HG03469 (cell line): ENCODE results near the gene ANKRD18A.

Experiments
- ATAC-seq: cut with Tn5 transposase; IDR thresholded peaks from one replicate; pipeline ENCODE4 v1.9.1; 2021; ENCODE audit warnings: mild to moderate bottlenecking, moderate library complexity, moderate number of reproducible peaks; ENCODE audit not compliant: unreplicated experiment

Gene ANKRD18A

DNA sequence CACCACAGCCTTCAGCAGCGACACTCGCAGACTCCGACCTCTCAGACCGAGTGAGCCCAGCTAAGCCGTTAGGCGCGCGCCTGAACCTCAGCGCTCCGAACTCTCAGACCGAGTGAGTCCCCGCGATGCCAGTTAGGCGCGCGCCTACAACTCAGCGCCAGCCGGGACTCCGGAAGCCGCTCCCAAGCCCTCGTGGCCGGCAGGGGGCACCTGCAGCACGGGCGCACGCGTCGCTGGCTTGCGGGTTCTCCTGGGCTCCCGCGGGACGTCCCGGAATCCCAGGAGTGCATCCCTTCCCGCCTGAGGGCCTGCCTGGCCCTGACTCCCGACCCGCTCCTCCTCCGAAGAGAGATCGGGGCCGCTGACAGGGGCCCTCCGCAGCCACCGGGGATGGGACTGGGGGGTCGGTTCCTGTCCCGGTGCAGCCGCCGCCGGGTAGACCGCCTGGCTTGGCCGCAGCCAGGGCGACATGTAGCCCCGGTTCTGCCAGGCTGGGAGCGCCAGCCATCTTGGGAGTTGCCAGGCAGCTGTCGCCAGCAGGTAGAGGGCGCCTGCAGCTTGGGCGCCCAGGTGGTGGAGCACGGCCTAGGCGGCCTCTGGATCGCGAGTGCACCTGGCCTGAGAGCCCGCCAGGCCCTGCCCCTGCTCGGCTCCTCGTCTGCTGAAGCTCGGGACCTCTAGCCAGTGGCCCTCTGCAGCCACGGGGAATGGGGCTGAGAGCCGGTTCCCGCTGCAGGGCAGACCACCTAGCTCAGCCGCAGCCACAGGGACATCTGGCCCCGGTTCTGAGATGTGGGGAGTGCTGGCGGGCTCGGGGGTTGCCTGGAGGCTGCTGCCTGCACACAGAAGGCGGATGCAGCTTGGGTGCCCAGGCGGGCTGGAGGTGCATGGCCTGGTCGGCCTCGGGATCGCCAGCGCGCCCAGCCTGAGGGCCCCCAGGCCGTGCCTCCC, at the start of gene ANKRD18A:
Gene ANKRD18A (minus strand): TSS at position 114 of the 951 bp plus-strand sequence. CDS start 311 bp downstream, outside the sequence.
- peak; percentile 61 for ATAC-seq

GRCh38 chr9:38668791-38669466, 48.5 kb upstream of the ANKRD18A start:
- ATAC-seq: no peak

DNA sequence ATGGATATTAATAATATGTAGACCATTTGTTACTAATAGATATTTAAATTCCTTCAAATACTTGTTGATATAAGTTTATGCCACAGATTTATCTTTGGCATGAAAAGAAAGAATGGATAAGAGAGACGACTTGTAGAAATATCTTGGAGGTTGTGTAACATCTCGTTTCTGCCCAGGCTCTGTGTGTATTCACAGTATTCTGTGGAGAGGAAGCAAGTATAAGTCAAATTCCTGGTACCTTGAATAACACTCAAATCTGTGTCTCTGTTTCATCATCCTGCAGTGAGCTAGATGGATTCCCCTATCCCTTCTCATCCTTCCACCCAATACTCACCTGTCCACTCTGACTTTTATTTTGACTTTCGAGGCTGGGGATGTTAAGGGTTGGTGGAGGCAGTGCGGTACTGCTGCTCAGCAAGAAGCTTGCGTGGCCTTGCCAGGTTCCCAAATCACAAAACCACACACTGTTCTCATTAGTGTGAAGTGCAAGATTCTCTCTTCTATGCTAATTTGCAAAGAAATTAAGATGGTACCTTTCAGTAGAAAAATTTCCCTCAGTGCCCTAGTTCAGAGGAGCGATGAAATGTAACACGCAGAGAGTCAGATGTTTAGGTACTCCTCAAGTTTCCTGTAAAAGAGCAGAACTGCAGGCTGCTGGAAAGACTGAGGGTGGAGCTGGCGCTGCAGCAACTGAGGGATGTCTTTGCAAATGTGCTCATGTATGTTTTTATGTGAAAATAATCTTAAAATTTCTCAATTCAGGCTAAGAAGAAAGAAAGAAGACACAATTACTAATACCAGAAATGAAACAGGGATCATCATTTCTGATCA, 42.6 kb upstream of the ANKRD18A start:
- no peak for ATAC-seq

DNA sequence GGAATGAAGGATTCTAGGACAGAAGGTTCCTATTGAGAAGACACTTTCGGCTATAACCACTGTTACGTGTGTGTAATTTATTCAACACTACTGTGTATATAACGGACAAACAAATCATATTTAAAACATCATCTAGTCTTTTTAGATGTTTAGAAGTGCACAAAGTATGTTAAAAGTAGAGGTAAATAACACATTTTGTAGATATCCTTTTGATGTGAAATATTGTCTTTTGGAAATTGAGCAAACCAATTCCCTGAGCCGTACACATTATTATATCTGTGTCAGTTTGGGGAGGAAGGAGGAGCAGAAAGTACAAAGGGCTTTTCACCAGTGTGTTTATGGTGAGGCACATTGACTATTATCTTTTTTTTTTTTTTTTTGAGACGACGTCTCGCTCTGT, 39.1 kb upstream of the ANKRD18A start:
- ATAC-seq: no peak

DNA sequence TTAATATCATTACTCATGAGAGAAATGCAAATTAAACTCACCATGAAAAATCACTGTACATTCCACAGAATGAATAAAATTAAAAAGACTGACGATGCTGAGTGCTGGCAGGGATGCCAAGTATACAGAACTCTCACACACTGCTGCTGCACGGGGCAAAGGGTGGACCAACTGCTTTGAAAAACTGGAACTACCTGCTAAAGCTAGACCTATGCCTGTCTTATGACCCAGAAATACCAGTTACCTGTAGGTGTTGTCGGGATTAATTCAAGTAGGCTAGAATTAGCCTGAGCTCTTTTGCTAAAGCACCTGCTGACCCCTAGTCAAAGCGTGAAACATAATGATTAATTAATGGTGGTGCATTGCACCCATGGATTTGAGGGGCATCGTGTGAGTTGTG, 36.5 kb upstream of the ANKRD18A start:
- no peak for ATAC-seq

DNA sequence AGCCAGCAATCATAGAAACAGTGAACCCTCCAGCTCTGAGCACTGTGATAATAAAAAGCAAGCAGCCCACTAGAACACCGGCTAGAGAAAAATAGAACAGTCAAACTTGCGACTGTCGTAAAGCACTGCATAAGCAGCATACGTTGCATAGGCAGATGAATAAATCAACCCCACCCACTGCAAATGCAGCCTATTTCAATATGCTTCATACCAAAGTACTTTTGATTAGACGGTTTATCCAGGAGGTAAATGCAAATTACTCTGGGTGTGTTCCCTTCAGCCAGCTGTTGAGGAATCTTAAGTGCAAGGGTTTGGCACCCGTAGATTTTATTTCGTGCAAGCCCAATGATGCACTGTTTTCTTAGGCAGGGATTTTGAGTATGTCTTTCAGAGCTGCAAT, 32.1 kb upstream of the ANKRD18A start:
- ATAC-seq: no peak

DNA sequence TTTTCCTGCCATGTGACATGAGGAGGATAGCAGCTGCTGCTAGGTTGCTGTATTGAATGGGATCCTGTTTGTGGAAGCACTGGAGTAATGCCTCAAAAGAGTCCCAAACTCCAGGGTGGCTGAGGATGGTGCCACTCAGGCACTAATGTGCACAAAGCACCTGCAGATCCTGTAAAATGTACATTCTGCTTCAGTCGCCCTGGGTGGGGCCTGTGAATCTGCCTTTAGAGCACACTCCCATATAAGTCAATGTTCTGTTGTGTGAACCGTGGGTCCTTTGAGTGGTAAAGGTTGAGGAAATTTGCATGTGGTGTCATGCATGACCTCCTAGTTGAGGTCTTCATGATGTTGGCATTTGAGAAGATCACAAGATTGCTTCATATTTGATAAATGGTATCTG, 31.6 kb upstream of the ANKRD18A start:
- no peak for ATAC-seq

DNA sequence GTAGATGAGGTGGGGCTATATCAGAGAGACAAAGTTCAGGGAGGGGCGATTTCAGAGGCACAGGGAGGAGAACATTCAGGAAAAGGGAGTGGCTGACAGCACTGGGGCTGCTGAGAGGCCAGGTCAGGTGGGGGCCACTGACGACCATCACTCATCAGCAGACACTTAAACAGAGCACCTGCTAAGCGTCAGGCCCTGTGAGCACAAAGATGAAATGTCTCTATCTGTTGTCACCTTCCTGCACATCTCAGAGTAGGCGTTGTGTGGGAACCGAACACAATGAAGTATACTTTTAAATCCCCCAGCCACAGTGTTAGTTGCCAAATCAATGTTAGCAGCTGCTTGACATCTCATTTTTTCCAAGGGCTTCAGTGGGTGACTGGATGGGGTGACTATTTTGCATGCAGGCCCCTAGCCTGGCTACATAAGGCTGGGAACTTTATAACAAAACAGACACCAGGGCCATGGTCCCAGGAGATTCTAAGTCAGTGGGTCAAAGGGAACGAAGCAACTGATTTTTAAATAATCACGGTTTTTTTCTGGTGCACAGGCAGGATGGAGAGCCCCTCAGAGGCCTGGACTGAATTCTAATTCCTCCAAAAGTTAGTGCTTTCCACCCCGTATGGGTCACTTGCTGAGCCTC, 31.1 kb upstream of the ANKRD18A start:
- ATAC-seq: no peak

- no peak for ATAC-seq
Observed at GRCh38 chr9:38650564-38650963, 30.2 kb upstream of the ANKRD18A start.

DNA sequence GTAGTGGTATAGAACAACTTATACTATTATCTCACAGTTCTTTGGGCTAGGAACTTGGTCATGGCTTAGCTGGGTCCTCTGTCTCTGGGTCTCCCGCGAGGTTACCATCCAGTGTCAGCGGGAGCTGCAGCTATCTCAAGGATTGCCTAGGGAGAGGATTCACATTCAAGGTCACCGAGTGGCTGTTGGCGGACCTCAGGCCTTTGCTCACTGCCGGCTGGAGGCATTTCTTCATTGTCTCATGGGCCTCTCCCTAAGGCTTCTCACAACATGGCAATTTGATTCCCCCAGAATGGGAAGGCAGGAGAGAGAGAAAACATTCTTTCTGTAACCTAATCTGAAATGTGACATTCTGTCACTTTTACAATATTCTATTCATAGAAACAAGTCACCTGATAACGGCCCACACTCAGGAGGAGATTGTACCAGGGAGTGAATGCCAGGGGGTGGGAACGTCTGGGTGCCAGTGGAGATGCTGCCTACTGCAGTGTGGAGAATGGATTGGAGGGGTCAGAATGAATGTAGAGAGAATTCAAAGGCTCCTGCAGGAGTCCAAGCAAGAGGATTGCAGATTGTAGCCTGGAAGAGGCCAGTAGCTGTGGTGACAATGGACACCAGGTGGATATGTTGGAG, 29.5 kb upstream of the ANKRD18A start:
- ATAC-seq: no peak

DNA sequence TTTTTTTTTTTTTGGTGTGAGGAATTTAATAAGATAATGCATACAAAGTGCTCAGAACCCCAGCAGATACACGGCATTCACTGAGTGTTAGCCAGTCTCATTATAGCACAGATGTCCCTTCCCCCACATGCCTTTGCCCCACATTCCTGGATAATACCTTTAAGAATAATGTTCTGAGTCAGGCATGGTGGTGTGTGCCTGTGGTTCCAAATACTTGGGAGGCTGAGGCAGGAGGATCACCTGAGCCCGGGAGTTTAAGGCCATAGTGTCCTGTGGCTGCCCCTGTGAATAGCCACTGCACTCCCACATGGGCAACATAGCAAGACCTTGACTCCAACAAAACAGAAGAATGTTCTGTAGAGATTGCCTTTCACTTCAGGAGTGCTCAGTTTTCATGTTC, 24.2 kb upstream of the ANKRD18A start:
- ATAC-seq: no peak

- ATAC-seq: no peak
Observed at GRCh38 chr9:38643815-38644173, 23.4 kb upstream of the ANKRD18A start.

GRCh38 chr9:38642951-38643814, 22.8 kb upstream of the ANKRD18A start:
- ATAC-seq: no peak

DNA sequence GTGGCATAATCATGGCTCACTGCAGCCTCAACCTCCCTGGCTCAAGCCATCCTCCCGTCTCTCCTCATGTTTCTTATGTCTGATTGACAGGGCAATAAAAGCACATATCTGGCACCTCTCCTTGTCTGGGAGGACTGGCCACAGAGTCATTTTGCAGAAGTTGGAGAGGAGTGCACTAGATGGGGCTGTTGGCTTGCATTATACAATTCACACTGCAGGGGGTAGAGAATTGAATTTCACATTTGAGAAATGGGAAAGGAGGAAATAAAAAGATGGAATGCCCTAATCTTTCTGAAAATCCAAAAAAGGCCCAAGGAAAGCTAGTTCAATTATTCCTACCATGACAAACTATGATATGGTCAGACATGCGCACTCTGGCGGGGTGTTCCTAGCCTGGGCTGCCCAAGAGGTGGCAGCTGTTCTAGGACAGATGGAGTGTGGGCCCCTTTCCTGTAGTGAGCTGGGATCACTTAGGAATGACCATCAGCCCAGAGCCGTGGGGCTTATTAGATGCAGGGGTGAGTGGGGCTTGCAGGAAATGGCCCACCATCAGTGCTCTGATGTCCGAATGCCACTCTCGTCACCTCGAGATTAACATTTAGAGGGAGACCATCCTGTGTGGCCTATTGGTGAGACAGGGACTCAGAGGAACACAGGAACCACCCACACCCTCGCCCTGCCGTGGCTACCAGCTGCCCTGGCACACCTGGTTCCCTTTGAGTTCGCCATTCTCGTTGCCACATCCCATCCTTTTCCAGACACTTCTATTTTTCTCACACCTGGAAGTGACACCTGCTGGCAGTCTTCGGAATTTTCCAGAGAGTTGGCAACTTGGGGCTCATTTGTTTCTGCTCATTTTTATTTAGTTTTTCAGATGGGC, 21.8 kb upstream of the ANKRD18A start:
- ATAC-seq: no peak

GRCh38 chr9:38641142-38641541, 20.7 kb upstream of the ANKRD18A start:
- ATAC-seq: no peak

- ATAC-seq: no peak
Observed at GRCh38 chr9:38639577-38639940, 19.2 kb upstream of the ANKRD18A start.

- ATAC-seq: no peak
Observed at GRCh38 chr9:38638881-38639576, 18.6 kb upstream of the ANKRD18A start.

DNA sequence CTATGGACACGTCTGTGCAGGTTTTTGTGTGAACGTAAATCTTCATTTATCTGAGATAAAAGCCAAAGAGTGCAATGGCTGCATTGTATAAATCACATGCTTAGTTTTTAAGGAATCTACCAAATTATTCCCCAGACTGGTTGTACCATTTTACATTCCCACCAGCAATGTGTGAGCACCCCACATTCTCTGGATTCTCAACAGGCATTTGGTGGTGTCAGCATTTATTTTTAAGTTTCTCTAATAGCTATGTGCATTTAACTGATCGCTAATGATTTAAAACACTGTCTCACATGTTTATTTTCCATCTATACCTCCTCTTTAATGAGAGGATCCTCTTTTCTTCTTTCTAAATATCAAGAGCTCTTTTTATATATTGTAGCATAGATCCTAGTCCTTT, 13.9 kb upstream of the ANKRD18A start:
- ATAC-seq: no peak
